Measurements from ENCODE around the gene SRGAP2C.
"Not testable (repeated sequence)": the region's sequence is repeated elsewhere in the genome, so short reads cannot be mapped to it uniquely, and the experiment has no call there.

DNA sequence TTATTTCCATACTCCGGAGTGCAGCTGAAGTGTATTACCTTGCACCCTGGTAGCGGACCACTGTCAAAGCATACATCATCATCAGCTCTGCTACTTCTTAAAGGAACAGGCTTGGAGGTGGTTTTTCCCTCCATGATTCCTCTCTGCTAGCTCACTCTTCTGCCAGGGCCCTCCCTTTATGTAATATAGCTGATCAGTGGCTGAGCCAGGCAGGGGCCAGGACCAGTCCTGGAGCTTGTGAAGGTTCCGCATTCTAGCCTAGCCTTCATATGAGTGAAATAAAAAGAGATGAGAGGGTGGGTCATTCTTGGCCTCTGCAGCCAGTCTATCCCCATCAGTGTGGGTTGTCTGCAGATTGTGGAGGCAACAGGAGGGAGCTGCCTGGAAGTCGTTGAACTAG, 200.0 kb downstream of the SRGAP2C start:
- not testable (repeated sequence) for TF ChIP-seq TEAD1 (CRISPR knock-in tag; IDR thresholded peaks at IDR 0.05); CTCF (IDR thresholded peaks at IDR 0.05); SP1 (CRISPR knock-in tag; conservative IDR thresholded peaks at IDR 0.05); TEAD4 (CRISPR knock-in tag; IDR thresholded peaks at IDR 0.05); CBFB (CRISPR knock-in tag; IDR thresholded peaks at IDR 0.05; ENCODE audit: low read depth); CREB1 (CRISPR knock-in tag; IDR thresholded peaks at IDR 0.05); USF2 (CRISPR knock-in tag; IDR thresholded peaks at IDR 0.05)
- TF ChIP-seq, protein P1, sequence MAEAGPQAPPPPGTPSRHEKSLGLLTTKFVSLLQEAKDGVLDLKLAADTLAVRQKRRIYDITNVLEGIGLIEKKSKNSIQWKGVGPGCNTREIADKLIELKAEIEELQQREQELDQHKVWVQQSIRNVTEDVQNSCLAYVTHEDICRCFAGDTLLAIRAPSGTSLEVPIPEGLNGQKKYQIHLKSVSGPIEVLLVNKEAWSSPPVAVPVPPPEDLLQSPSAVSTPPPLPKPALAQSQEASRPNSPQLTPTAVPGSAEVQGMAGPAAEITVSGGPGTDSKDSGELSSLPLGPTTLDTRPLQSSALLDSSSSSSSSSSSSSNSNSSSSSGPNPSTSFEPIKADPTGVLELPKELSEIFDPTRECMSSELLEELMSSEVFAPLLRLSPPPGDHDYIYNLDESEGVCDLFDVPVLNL (CRISPR knock-in tag; IDR thresholded peaks at IDR 0.05; ENCODE audit: borderline replicate concordance, low read depth), result not testable (repeated sequence)
- TF ChIP-seq, protein P2, sequence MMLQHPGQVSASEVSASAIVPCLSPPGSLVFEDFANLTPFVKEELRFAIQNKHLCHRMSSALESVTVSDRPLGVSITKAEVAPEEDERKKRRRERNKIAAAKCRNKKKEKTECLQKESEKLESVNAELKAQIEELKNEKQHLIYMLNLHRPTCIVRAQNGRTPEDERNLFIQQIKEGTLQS (CRISPR knock-in tag; conservative IDR thresholded peaks at IDR 0.05), result not testable (repeated sequence)

All from WTC11 (cell line).